ENCODE results near the gene IFT27. TPM values are rescaled to one million over a fixed set of nuclear protein-coding genes. Genes with fewer than 3 reads are reported as not detected.

IFT27 gene, protein sequence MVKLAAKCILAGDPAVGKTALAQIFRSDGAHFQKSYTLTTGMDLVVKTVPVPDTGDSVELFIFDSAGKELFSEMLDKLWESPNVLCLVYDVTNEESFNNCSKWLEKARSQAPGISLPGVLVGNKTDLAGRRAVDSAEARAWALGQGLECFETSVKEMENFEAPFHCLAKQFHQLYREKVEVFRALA
- 18.8 to 26.5 TPM (median 21.9 TPM) in 5 replicates for total RNA-seq (2022; extraction: Qiagen RNA extraction; ENCODE audit: low read depth)

DNA sequence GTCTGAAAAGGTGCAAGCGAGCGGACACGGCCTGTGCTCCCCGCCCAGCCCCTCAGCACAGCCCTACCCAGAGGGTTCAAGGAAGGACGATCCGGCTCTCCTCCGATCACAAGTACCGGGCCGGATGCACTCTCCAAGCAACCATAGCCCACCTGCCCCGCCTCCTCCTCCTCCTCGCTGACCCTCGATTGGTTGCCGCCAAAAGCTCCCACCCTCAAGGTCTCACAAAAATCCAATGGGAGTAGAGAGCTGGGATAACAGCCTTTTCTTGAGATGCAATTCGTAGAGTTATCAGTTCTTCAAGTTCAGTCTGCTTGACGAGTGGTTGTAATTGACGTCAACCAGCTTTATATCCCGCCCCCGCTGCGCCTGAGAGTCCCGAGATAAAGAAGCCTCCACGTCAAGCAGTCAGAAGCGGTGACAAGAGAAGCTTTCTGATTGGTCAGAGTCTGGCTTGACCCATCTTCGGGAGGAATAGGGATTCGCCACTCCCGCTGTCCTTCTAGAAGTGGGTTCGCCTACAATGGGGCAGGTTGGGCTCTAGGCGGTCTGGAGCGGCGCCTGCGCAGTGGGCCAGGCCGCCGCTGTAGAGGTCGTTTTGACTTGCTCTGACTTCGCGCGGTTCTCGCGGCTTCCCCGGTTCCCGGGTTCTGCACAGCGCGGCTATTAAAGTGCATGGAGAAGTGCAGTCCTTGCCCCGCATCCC is at the start of gene IFT27:
Gene IFT27, minus strand, starts transcription at position 156 of the 706 bp plus-strand sequence. CDS start 412 bp downstream, outside the sequence.

DNA sequence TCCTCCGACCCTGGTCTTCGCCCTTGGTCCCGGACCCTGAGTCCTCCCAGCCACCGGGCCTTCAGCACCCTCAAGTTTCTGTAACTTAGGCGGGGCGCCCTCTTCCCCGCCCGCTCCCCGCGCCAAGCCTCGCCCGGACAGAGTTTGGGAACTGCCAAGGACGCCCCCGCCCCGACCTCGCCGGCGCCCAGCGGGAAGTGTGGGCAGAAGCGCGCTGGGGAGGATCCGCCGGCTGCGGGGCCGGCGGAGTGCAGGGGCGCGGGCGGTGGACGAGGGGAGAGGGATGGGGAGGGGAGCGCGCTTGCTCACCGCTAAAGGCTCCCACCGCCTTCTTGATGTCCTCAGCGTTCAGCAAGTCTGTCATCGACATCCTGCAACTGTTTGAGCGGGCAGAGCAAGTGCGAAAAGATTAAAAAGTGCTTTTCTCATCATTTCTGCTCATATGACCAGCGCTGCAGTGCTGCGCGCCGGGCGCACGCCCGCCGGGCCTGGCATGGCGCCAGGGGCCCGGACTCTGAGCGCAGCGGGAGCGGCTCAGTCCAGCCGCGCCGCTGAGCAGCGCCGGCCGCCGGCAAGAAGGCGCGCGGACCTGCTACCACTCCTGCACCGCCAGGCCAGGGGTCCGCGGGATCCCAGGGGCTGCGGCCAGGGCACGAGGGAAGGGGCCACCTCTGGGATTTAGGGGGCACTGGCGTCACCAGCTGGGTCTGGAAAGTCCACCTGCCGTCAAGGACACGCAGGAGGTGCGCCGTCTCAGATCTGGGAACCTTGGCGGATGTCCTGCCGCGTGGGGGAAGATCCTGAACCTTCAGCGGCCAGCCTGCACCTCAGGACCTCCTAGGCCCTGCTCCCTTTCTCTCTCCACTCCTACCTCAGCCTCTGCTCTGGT is 41.0 kb upstream of the IFT27 start, which contains the start of gene PVALB:
Gene PVALB, minus strand, starts transcription at position 400 of the 889 bp plus-strand sequence. Its CDS starts 30 bp downstream, at position 370.

Other genes starting within 250 kb of the IFT27 start
- gene EIF3D, start 247.0 kb downstream of the IFT27 start, total RNA-seq (2022; extraction: Qiagen RNA extraction; ENCODE audit: low read depth), result 160 to 201 TPM (median 166 TPM) in 5 replicates
- not detected in 5 replicates for gene CACNG2, start 72.4 kb downstream of the IFT27 start, total RNA-seq (2022; extraction: Qiagen RNA extraction; ENCODE audit: low read depth)
- gene PVALB, start 40.9 kb upstream of the IFT27 start, total RNA-seq (2022; extraction: Qiagen RNA extraction; ENCODE audit: low read depth), result not detected in 5 replicates
- not detected in 5 replicates for gene NCF4, start 84.9 kb upstream of the IFT27 start, total RNA-seq (2022; extraction: Qiagen RNA extraction; ENCODE audit: low read depth)
- gene CSF2RB, start 137.5 kb upstream of the IFT27 start, total RNA-seq (2022; extraction: Qiagen RNA extraction; ENCODE audit: low read depth), result 0.01 TPM in 1 of 5 replicates, not detected in the others
- 41.3 to 49.9 TPM (median 48.0 TPM) in 5 replicates for gene TST, start 243.3 kb upstream of the IFT27 start, total RNA-seq (2022; extraction: Qiagen RNA extraction; ENCODE audit: low read depth)
- gene MPST, start 243.6 kb upstream of the IFT27 start, total RNA-seq (2022; extraction: Qiagen RNA extraction; ENCODE audit: low read depth), result 41.8 to 71.1 TPM (median 60.9 TPM) in 5 replicates

All from A549 treated with DMSO at 1 μM for 4 hours (cell line).